H1 (cell line): ENCODE measurements around the gene HMCN1. TPM values are rescaled to one million over a fixed set of nuclear protein-coding genes. Genes with fewer than 3 reads are reported as not detected.

Experiments
- CTCF ChIA-PET: fragments of 300-600 bp; sonication (Branson Sonifier 250); formaldehyde crosslinking; loops from one replicate; lab custom pipeline; 2021; ENCODE audit not compliant: partially characterized antibody; lab: Charles Lee
- POLR2A ChIA-PET: fragments of 300-600 bp; sonication (Branson Sonifier 250); formaldehyde crosslinking; loops from one replicate; lab custom pipeline; 2021; ENCODE audit warnings: inconsistent platforms; ENCODE audit not compliant: partially characterized antibody; lab: Charles Lee
- DNase-seq, 2 experiments: peaks; one replicate each; pipeline versions ENCODE4 v3.0.0 to v3.0.0-alpha.2; 2010 to 2022; ENCODE audit warnings: low spot score in 2 of 2, low read depth in 1 of 2, mixed read lengths in 1 of 2
- FAIRE-seq: peaks from 2 replicates; lab custom pipeline; 2011; peaks lifted over from hg19 to GRCh38; lab: Jason Lieb, UNC
- H2AFZ ChIP-seq: 2 replicates; pipeline ENCODE4 v1.8.1; 2012; ENCODE audit warnings: low read length, inconsistent platforms
- H2AK5ac ChIP-seq: 2 replicates; pipeline ENCODE4 v1.6.1; 2013; ENCODE audit warnings: low read depth, low read length
- H2BK120ac ChIP-seq: replicated peaks from 2 replicates; pipeline ENCODE3; 2013; ENCODE audit warnings: low read depth, low read length, inconsistent platforms
- H2BK12ac ChIP-seq: 2 replicates; pipeline ENCODE4 v1.6.1; 2013; ENCODE audit warnings: low read depth, low read length
- H2BK15ac ChIP-seq: 2 replicates; pipeline ENCODE4 v1.6.1; 2013; ENCODE audit warnings: low read length
- H2BK20ac ChIP-seq: 2 replicates; pipeline ENCODE4 v1.6.1; 2013; ENCODE audit warnings: low read length
- H2BK5ac ChIP-seq: 2 replicates; pipeline ENCODE4 v1.6.1; 2013; ENCODE audit warnings: low read depth, low read length
- H3K14ac ChIP-seq: 2 replicates; pipeline ENCODE4 v1.6.1; 2013; ENCODE audit warnings: inconsistent platforms; ENCODE audit not compliant: insufficient read length
- H3K18ac ChIP-seq: 2 replicates; pipeline ENCODE4 v1.6.1; 2013; ENCODE audit warnings: low read length; ENCODE audit errors: extremely low read depth
- H3K23ac ChIP-seq: 2 replicates; pipeline ENCODE4 v1.6.1; 2013; ENCODE audit warnings: inconsistent platforms; ENCODE audit not compliant: insufficient read length
- H3K23me2 ChIP-seq: 2 replicates; pipeline ENCODE4 v1.6.1; 2013; ENCODE audit warnings: low read depth, low read length
- H3K27ac ChIP-seq: 2 replicates; pipeline ENCODE4 v1.6.1; 2011; ENCODE audit warnings: low read depth, low read length, inconsistent platforms
- H3K27me3 ChIP-seq, 4 experiments: replicated peaks in 1 of 4; 1 replicate in 1 of 4; 2 replicates in 3 of 4; pipeline versions ENCODE4 v1.6.1 to v1.8.1; 2011 to 2013; ENCODE audit warnings: low read length in 3 of 4, mild to moderate bottlenecking in 3 of 4, inconsistent platforms in 2 of 4, mixed read lengths in 2 of 4, moderate library complexity in 1 of 4; ENCODE audit not compliant: control insufficient read depth in 3 of 4, insufficient read depth in 3 of 4; ENCODE audit errors: extremely low read depth in 1 of 4
- H3K36me3 ChIP-seq, 4 experiments: 2 replicates each; pipeline versions ENCODE4 v1.6.1 to v1.8.1; 2011 to 2013; ENCODE audit warnings: mild to moderate bottlenecking in 4 of 4, low read length in 3 of 4, moderate library complexity in 2 of 4, control low read depth in 1 of 4, inconsistent platforms in 1 of 4; ENCODE audit not compliant: insufficient read depth in 4 of 4, control insufficient read depth in 2 of 4
- H3K4ac ChIP-seq: replicated peaks from 2 replicates; pipeline ENCODE3; 2013; ENCODE audit warnings: low read length, low read depth, mixed read lengths, inconsistent platforms; ENCODE audit not compliant: insufficient read length
- H3K4me1 ChIP-seq, 4 experiments: replicated peaks in 1 of 4; 1 replicate in 1 of 4; 2 replicates in 3 of 4; pipeline versions ENCODE4 v1.6.1 to v1.8.1; 2011 to 2013; ENCODE audit warnings: low read length in 3 of 4, inconsistent platforms in 2 of 4, mixed read lengths in 1 of 4; ENCODE audit not compliant: insufficient read depth in 4 of 4, control insufficient read depth in 3 of 4
- H3K4me2 ChIP-seq, 2 experiments: 2 replicates each; pipeline versions ENCODE4 v1.6.1 to v1.8.1; 2011 to 2013; ENCODE audit warnings: low read depth in 2 of 2, low read length in 2 of 2, control low read depth in 1 of 2, inconsistent platforms in 1 of 2, mild to moderate bottlenecking in 1 of 2; ENCODE audit not compliant: insufficient read depth in 1 of 2
- H3K4me3 ChIP-seq, 4 experiments: fragments of 200-600, 300-600 bp in 1 of 4; sonication (generic), shearing (Covaris generic), sonication (Bioruptor Twin) in 1 of 4; 2 replicates each; pipeline versions ENCODE4 v1.5.1 to v1.8.1; 2011 to 2016; ENCODE audit warnings: low read length in 4 of 4, low read depth in 3 of 4, control low read depth in 2 of 4, inconsistent platforms in 2 of 4, mild to moderate bottlenecking in 2 of 4, mixed read lengths in 1 of 4, moderate library complexity in 1 of 4; ENCODE audit not compliant: insufficient read depth in 2 of 4; ENCODE audit errors: extremely low read depth in 1 of 4
- H3K56ac ChIP-seq: replicated peaks from 2 replicates; pipeline ENCODE3; 2013; ENCODE audit warnings: low read depth, mild to moderate bottlenecking, mixed read lengths, low read length, inconsistent platforms; ENCODE audit not compliant: insufficient read length
- H3K79me1 ChIP-seq: 2 replicates; pipeline ENCODE4 v1.6.1; 2013; ENCODE audit warnings: low read depth, low read length, control low read depth
- H3K79me2 ChIP-seq, 2 experiments: 2 replicates each; pipeline versions ENCODE4 v1.6.1 to v1.8.1; 2012 to 2013; ENCODE audit warnings: low read length in 2 of 2, mild to moderate bottlenecking in 2 of 2, inconsistent platforms in 1 of 2; ENCODE audit not compliant: insufficient read depth in 2 of 2, control insufficient read depth in 1 of 2
- H3K9ac ChIP-seq, 4 experiments: replicated peaks in 1 of 4; 1 replicate in 1 of 4; 2 replicates in 3 of 4; pipeline versions ENCODE4 v1.6.1 to v1.8.1; 2011 to 2013; ENCODE audit warnings: low read depth in 3 of 4, low read length in 3 of 4, control low read depth in 2 of 4, mild to moderate bottlenecking in 2 of 4, moderate library complexity in 2 of 4, inconsistent platforms in 1 of 4; ENCODE audit errors: extremely low read depth in 1 of 4
- H3K9me3 ChIP-seq, 2 experiments: 2 replicates each; pipeline versions ENCODE4 v1.6.1 to v1.8.1; 2012 to 2013; ENCODE audit warnings: mild to moderate bottlenecking in 2 of 2, moderate library complexity in 2 of 2, control low read depth in 1 of 2, inconsistent platforms in 1 of 2, low read depth in 1 of 2, low read length in 1 of 2, mixed read lengths in 1 of 2; ENCODE audit not compliant: insufficient read depth in 2 of 2
- H4K20me1 ChIP-seq, 2 experiments: replicated peaks in 1 of 2; 2 replicates each; pipeline versions ENCODE3 to v1.8.1; 2011 to 2013; ENCODE audit warnings: inconsistent platforms in 2 of 2, low read length in 2 of 2, mild to moderate bottlenecking in 1 of 2; ENCODE audit not compliant: insufficient read depth in 2 of 2, control insufficient read depth in 1 of 2
- H4K5ac ChIP-seq: 2 replicates; pipeline ENCODE4 v1.6.1; 2013; ENCODE audit warnings: low read length, low read depth, mixed read lengths, inconsistent platforms; ENCODE audit not compliant: insufficient read length
- H4K8ac ChIP-seq: 2 replicates; pipeline ENCODE4 v1.8.0; 2013; ENCODE audit warnings: mild to moderate bottlenecking, moderate library complexity, low read length, inconsistent platforms; ENCODE audit not compliant: insufficient read depth; ENCODE audit errors: extremely low read depth
- H4K91ac ChIP-seq: replicated peaks from 2 replicates; pipeline ENCODE3; 2013; ENCODE audit warnings: low read length, mixed read lengths, inconsistent platforms; ENCODE audit not compliant: insufficient read length
- MAFK ChIP-seq: IDR thresholded peaks from 2 replicates; pipeline ENCODE4 v1.6.1; 2012; ENCODE audit warnings: low read depth, mild to moderate bottlenecking, improper control_type of control experiment, low read length
- RAD21 ChIP-seq, 2 experiments: IDR thresholded peaks in 1 of 2; conservative IDR thresholded peaks in 1 of 2; 2 replicates each; pipeline ENCODE4 v1.6.1; 2011; ENCODE audit warnings: low read depth in 2 of 2, low read length in 2 of 2, improper control_type of control experiment in 1 of 2, inconsistent platforms in 1 of 2, mild to moderate bottlenecking in 1 of 2, moderate library complexity in 1 of 2
- SP4 ChIP-seq: IDR thresholded peaks from 2 replicates; pipeline ENCODE4 v1.6.1; 2012; ENCODE audit warnings: low read length, inconsistent platforms
- WGBS, 2 experiments: shearing (Covaris generic) in 1 of 2; methylation state at CpG; one replicate each; pipeline versions ENCODE4 v1.1.6 to v1.1.7; 2013 to 2015; ENCODE audit warnings: low lambda C conversion rate in 2 of 2, mixed read lengths in 2 of 2, inconsistent platforms in 1 of 2, low coverage in 1 of 2, missing lambda C conversion rate in 1 of 2; ENCODE audit not compliant: insufficient replicate concordance in 2 of 2, insufficient coverage in 1 of 2, insufficient read length in 1 of 2; ENCODE audit errors: extremely low coverage in 1 of 2, missing lambda C conversion rate in 1 of 2; 5-methylcytosine and 5-hydroxymethylcytosine counted together
- polyA plus RNA-seq, 7 experiments: library from polyadenylated mRNA; depleted of rRNA in 3 of 7; stranded (reverse) in 5 of 7; unstranded in 2 of 7; fragments of >200 nt in 5 of 7; fragments of 200-250 nt in 2 of 7; gene quantifications; 1 replicate in 5 of 7; 2 replicates in 1 of 7; 4 replicates in 1 of 7; pipeline versions ENCODE4 v1.2.1 to v1.2.3, GENCODE V29; 2011 to 2013; ENCODE audit warnings: missing spikeins in 2 of 7, mixed read lengths in 2 of 7
- total RNA-seq: library from RNA; stranded (reverse); fragmentation: NEBNext Ultra II Directional; extraction: Animal tissue kit (Norgen Biotek cat#: 25700); gene quantifications from 2 replicates; pipeline ENCODE4 v1.2.1, GENCODE V29; 2021
- TF ChIP-seq, protein P1 (sequence below): IDR thresholded peaks from 2 replicates; pipeline ENCODE4 v1.6.1; 2011; ENCODE audit warnings: low read length, improper control_type of control experiment

Gene HMCN1
- total and polyA plus RNA-seq, 2 of the 8 experiments (the other 6 are each of a cell fraction or from before 2014, with no cell fraction given) = 13.8 to 14.6 TPM

GRCh38 chr1:186187601-186188000, 453.4 kb downstream of the HMCN1 start:
- Histone ChIP-seq H2AFZ (no peak overlapping the region), H3K79me1 (no peaks in the 10 kb centered on the region), H3K14ac (no peak overlapping the region), H3K9ac (no peak overlapping the region), H4K91ac (no peak overlapping the region), H4K20me1 (no peaks in the 10 kb centered on the region), H3K9me3 (no peaks in the 10 kb centered on the region), H2BK120ac (no peak overlapping the region)
- DNase-seq = no peak
- TF ChIP-seq, protein P1, sequence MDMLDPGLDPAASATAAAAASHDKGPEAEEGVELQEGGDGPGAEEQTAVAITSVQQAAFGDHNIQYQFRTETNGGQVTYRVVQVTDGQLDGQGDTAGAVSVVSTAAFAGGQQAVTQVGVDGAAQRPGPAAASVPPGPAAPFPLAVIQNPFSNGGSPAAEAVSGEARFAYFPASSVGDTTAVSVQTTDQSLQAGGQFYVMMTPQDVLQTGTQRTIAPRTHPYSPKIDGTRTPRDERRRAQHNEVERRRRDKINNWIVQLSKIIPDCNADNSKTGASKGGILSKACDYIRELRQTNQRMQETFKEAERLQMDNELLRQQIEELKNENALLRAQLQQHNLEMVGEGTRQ = no peak
- TF ChIP-seq MAFK = no peak
- TF ChIP-seq RAD21 (IDR thresholded peaks at IDR 0.05 in 1 of 2, conservative IDR thresholded peaks at IDR 0.05 in 1 of 2; ENCODE audit: low read depth in 2 of 2, low read length in 2 of 2) = no peak
- TF ChIP-seq SP4 = no peak
- TF ChIP-seq, all 59 proteins: peak for 0
- H3K4me2 ChIP-seq = no peak overlapping the region
- WGBS, 2 experiments = 89% methylated on average over 5 of the region's 5 CpGs; no CpG with 5 or more reads in 1 of the 2 experiments
- CTCF ChIA-PET = interaction anchor here (2.1 kb wide), 1 partner anchor 467 kb away, joined by 5 read pairs; no protein-coding TSS in a partner anchor
- no peak for FAIRE-seq
- H3K18ac ChIP-seq = no peak overlapping the region
- H3K56ac ChIP-seq = no peak overlapping the region
- H3K79me2 ChIP-seq = no peaks in the 10 kb centered on the region
- no peaks in the 10 kb centered on the region; a peak in 1 of 8 replicates for H3K36me3 ChIP-seq
- H4K5ac ChIP-seq = no peak overlapping the region
- POLR2A ChIA-PET = no interaction called here
- no peak overlapping the region for H3K27ac ChIP-seq
- H2BK12ac ChIP-seq = no peak overlapping the region
- no peak overlapping the region for H3K23ac ChIP-seq
- no peak overlapping the region for H2BK5ac ChIP-seq
- no peaks in the 10 kb centered on the region for H3K23me2 ChIP-seq
- no peak overlapping the region for H2BK20ac ChIP-seq
- H4K8ac ChIP-seq = no peak overlapping the region
- no peak overlapping the region for H3K4ac ChIP-seq
- H3K4me1 ChIP-seq = no peaks in the 10 kb centered on the region
- H2BK15ac ChIP-seq = no peak overlapping the region
- no peak overlapping the region for H2AK5ac ChIP-seq
- H3K4me3 ChIP-seq = no peak overlapping the region
- H3K27me3 ChIP-seq = no peaks in the 10 kb centered on the region
